WTC11 (cell line): ENCODE results near the gene NKG7.
"Not testable (repeated sequence)": the region's sequence is repeated elsewhere in the genome, so short reads cannot be mapped to it uniquely, and the experiment has no call there.

Source experiments
- FOXJ3 ChIP-seq: sonication (generic); formaldehyde crosslinking; IDR thresholded peaks from 2 replicates; pipeline ENCODE4 v1.9.0; 2021; ENCODE audit warnings: missing genetic modification reagents, mild to moderate bottlenecking, borderline replicate concordance
- MAX ChIP-seq: sonication (generic); formaldehyde crosslinking; IDR thresholded peaks from 2 replicates; pipeline ENCODE4 v1.8.0; 2022; ENCODE audit warnings: mild to moderate bottlenecking, missing genetic modification reagents
- NFYB ChIP-seq: sonication (generic); formaldehyde crosslinking; conservative IDR thresholded peaks from 2 replicates; pipeline ENCODE4 v1.8.0; 2022; ENCODE audit warnings: low read depth, missing genetic modification reagents
- NR3C1 ChIP-seq: sonication (generic); formaldehyde crosslinking; conservative IDR thresholded peaks from 2 replicates; pipeline ENCODE4 v1.8.1; 2023; ENCODE audit warnings: low read depth, mild to moderate bottlenecking, missing genetic modification reagents
- RORB ChIP-seq: fragments of 250-450 bp; sonication (Bioruptor Pico); IDR thresholded peaks from 2 replicates; pipeline ENCODE4 v1.9.0; 2021; ENCODE audit warnings: mild to moderate bottlenecking
- TCF7 ChIP-seq: sonication (generic); formaldehyde crosslinking; IDR thresholded peaks from 2 replicates; pipeline ENCODE4 v1.8.0; 2022; ENCODE audit warnings: mild to moderate bottlenecking, low read depth, missing genetic modification reagents, moderate library complexity
- USF1 ChIP-seq: sonication (generic); formaldehyde crosslinking; IDR thresholded peaks from 2 replicates; pipeline ENCODE4 v1.8.0; 2022; ENCODE audit warnings: mild to moderate bottlenecking, missing genetic modification reagents
- ZNF512 ChIP-seq: sonication (generic); formaldehyde crosslinking; IDR thresholded peaks from 2 replicates; pipeline ENCODE4 v1.8.1; 2022; ENCODE audit warnings: missing genetic modification reagents, borderline replicate concordance
- TF ChIP-seq, protein P1 (sequence below): fragments of 200-600 bp; IDR thresholded peaks from 2 replicates; pipeline ENCODE4 v1.8.0; 2022; ENCODE audit warnings: antibody characterized with exemption

GRCh38 chr19:51399936-51400335, 27.5 kb upstream of the NKG7 start:
- not testable (repeated sequence) for TF ChIP-seq NFYB (CRISPR knock-in tag); FOXJ3; USF1 (CRISPR knock-in tag); RORB; TCF7 (CRISPR knock-in tag); MAX (CRISPR knock-in tag); NR3C1 (CRISPR knock-in tag); ZNF512 (CRISPR knock-in tag)
- TF ChIP-seq, protein P1, sequence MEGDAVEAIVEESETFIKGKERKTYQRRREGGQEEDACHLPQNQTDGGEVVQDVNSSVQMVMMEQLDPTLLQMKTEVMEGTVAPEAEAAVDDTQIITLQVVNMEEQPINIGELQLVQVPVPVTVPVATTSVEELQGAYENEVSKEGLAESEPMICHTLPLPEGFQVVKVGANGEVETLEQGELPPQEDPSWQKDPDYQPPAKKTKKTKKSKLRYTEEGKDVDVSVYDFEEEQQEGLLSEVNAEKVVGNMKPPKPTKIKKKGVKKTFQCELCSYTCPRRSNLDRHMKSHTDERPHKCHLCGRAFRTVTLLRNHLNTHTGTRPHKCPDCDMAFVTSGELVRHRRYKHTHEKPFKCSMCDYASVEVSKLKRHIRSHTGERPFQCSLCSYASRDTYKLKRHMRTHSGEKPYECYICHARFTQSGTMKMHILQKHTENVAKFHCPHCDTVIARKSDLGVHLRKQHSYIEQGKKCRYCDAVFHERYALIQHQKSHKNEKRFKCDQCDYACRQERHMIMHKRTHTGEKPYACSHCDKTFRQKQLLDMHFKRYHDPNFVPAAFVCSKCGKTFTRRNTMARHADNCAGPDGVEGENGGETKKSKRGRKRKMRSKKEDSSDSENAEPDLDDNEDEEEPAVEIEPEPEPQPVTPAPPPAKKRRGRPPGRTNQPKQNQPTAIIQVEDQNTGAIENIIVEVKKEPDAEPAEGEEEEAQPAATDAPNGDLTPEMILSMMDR: not testable (repeated sequence)
